ENCODE results near the gene ATAD1.
A peak's percentile ranks its signal among the peaks of the same experiment; 100 is the strongest.
"Not testable (repeated sequence)": the region's sequence is repeated elsewhere in the genome, so short reads cannot be mapped to it uniquely, and the experiment has no call there.

The ATAD1 gene

GRCh38 chr10:87740254-87740655 lies 77.8 kb downstream of the ATAD1 start:
- no peak overlapping the region for H3K9ac ChIP-seq
- H3K4me3 ChIP-seq (ENCODE audit: low read depth, low read length): no peak overlapping the region
- H3K4me1 ChIP-seq: no peaks in the 10 kb centered on the region
- no peak overlapping the region for H3K27ac ChIP-seq
- H3K27me3 ChIP-seq (ENCODE audit: control insufficient read depth, insufficient read depth, low read length): no peaks in the 10 kb centered on the region
- H3K9me3 ChIP-seq (ENCODE audit: control insufficient read depth, low read length): no peaks in the 10 kb centered on the region
- TF ChIP-seq CTCF (IDR thresholded peaks at IDR 0.05): no peak
- H3K79me2 ChIP-seq: no peaks in the 10 kb centered on the region
- H2AFZ ChIP-seq: no peak overlapping the region
- no peak overlapping the region for H3K4me2 ChIP-seq (ENCODE audit: low read length)
- H3K36me3 ChIP-seq (ENCODE audit: control insufficient read depth, insufficient read depth, low read length): no peaks in the 10 kb centered on the region

GRCh38 chr10:87739703-87740102 lies 78.3 kb downstream of the ATAD1 start:
- H3K4me3 ChIP-seq (ENCODE audit: low read depth, low read length): no peak overlapping the region
- H3K9me3 ChIP-seq (ENCODE audit: control insufficient read depth, low read length): no peaks in the 10 kb centered on the region
- no peaks in the 10 kb centered on the region for H3K36me3 ChIP-seq (ENCODE audit: control insufficient read depth, insufficient read depth, low read length)
- H3K27ac ChIP-seq: no peak overlapping the region
- TF ChIP-seq CTCF (IDR thresholded peaks at IDR 0.05): no peak
- no peak overlapping the region for H3K4me2 ChIP-seq (ENCODE audit: low read length)
- no peaks in the 10 kb centered on the region for H3K27me3 ChIP-seq (ENCODE audit: control insufficient read depth, insufficient read depth, low read length)
- H3K9ac ChIP-seq: no peak overlapping the region
- H3K4me1 ChIP-seq: no peaks in the 10 kb centered on the region
- no peaks in the 10 kb centered on the region for H3K79me2 ChIP-seq
- H2AFZ ChIP-seq: no peak overlapping the region

- not testable (repeated sequence) for H3K27me3 ChIP-seq (ENCODE audit: control insufficient read depth, insufficient read depth, low read length); H3K9me3 ChIP-seq (ENCODE audit: control insufficient read depth, low read length); H3K79me2 ChIP-seq; H3K27ac ChIP-seq; H3K4me2 ChIP-seq (ENCODE audit: low read length); H3K4me3 ChIP-seq (ENCODE audit: low read depth, low read length); H3K9ac ChIP-seq; H3K36me3 ChIP-seq (ENCODE audit: control insufficient read depth, insufficient read depth, low read length); H3K4me1 ChIP-seq; H2AFZ ChIP-seq
Observed at GRCh38 chr10:87738253-87738652, 79.8 kb downstream of the ATAD1 start.

- Histone ChIP-seq H3K79me2 (no peaks in the 10 kb centered on the region), H3K36me3 (ENCODE audit: control insufficient read depth, insufficient read depth, low read length) (no peaks in the 10 kb centered on the region), H3K4me2 (ENCODE audit: low read length) (no peak overlapping the region), H2AFZ (no peak overlapping the region), H3K27me3 (ENCODE audit: control insufficient read depth, insufficient read depth, low read length) (no peaks in the 10 kb centered on the region), H3K9me3 (ENCODE audit: control insufficient read depth, low read length) (no peaks in the 10 kb centered on the region), H3K27ac (no peak overlapping the region), H3K9ac (no peak overlapping the region), H3K4me3 (ENCODE audit: low read depth, low read length) (no peak overlapping the region), H3K4me1 (no peaks in the 10 kb centered on the region)
- peak; percentile 75 for TF ChIP-seq CTCF (IDR thresholded peaks at IDR 0.05)
Observed at GRCh38 chr10:87734987-87735827, 82.8 kb downstream of the ATAD1 start.

GRCh38 chr10:87733081-87733480 lies 84.9 kb downstream of the ATAD1 start:
- no peaks in the 10 kb centered on the region for H3K27me3 ChIP-seq (ENCODE audit: control insufficient read depth, insufficient read depth, low read length)
- no peaks in the 10 kb centered on the region for H3K36me3 ChIP-seq (ENCODE audit: control insufficient read depth, insufficient read depth, low read length)
- H2AFZ ChIP-seq: no peak overlapping the region
- TF ChIP-seq CTCF (IDR thresholded peaks at IDR 0.05): no peak
- H3K79me2 ChIP-seq: no peaks in the 10 kb centered on the region
- no peak overlapping the region for H3K27ac ChIP-seq
- H3K9me3 ChIP-seq (ENCODE audit: control insufficient read depth, low read length): no peaks in the 10 kb centered on the region
- H3K4me3 ChIP-seq (ENCODE audit: low read depth, low read length): no peak overlapping the region
- H3K9ac ChIP-seq: no peak overlapping the region
- no peaks in the 10 kb centered on the region for H3K4me1 ChIP-seq
- no peak overlapping the region for H3K4me2 ChIP-seq (ENCODE audit: low read length)
